ENCODE measurements around the gene GFRA4.

The GFRA4 gene

DNA sequence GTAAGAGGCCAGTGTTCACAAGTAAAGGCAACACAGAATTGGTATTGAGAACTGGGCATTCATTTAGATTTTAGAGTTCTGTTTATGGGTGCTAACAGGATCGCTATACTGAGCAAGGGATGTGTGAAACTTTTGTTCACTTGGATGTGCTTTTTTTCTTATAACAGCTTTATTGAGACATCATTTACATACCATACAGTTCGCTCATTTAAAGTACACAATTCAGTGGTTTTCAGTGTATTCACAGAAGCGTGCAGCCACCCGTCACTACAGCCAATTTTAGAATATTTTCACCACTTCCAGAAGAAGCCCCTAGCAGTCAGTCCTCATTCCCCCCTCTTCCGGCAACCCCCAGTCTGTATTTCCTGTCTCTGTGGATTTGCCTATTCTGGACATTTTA, 48.7 kb downstream of the GFRA4 start:
- no peak for DNase-seq

DNA sequence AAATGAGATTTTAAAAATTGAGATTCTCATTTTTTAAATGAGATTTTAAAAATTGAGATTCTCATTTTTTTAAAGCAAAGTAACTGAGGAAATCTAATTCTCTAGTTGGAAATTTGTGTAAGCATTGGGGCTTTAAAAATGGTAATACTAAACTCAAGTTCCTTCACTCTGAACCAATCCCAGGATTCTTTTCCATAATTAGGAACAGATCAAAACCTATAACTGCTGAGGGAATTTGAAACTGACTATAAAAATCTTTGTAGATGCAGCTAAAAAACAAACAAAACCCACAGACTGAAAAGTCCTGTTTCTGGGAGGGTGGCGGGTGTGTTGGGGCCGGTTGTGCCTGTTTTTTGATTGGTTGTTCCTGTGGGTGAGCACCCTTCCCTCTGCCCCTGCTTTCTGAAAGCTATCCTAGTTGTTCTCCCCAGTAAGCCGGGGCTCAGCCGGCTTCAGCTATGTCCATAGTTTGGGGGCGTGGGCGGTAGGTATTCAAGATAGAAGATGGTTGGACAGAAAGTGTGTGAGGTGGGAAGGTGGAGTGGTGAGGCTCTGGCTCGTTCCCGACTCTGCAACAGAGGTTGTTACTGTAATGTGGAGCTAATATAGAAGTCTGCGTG, 49.3 kb downstream of the GFRA4 start:
- DNase-seq = peak; percentile 28

DNA sequence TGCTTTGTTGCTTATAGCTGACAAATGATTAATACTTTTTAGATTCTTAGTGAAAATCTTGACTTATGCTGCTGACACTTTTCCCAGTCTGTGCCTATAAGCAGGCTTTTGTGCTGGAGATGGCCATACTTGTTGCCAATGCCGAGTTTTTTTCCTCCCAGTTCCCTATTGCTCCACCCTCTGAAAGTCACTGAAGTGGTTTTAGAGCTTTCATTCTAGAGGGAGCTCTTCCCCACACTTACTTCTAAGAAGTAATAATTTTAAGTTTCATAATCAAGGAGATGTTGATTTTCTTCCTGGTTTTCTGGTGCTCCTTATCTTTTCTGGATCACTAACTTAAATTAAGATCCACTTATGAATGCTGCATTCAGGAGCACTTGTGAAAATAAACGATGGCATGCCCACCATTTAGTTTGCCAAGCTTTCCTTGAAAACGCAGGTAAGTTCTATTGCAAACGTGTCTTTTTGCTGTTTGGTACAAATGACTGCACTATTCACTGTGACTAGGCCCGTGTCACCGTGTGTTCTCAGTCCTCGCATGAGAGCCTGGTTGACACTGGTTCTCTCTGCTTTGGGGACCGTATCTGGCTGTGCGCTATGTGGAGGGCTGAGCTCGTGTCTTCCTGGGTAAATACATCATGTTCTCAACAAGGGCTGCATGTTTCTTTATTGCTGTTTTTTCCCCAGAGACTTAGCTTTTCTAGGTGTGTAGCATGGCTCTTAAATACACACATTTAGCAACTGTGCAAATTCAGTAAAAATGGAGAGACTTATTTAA, 50.2 kb downstream of the GFRA4 start:
- no peak for DNase-seq

DNA sequence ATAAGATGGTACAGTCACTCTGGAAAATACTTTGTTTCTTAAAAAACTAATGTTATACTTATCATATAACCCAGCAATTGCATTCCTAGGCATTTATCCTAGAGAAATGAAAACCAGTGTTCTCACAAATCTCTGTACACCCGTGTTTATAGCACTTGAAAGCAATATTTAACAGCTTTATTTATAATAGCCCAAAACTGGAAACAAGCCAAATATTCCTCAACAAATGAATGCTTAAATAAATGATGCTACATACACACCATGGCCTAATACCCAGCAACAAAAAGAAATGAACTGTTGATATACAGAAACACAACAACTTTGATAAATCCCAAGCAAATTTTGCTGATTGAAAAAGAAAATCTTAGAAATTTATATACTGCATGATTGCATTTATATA, 51.3 kb downstream of the GFRA4 start:
- DNase-seq = no peak

Data from right hindlimb (tissue), 1 donor.